Activated CD4-positive, CD25-positive, alpha-beta regulatory T cell treated with anti-CD3 and anti-CD28 coated beads, Interleukin-2, amount 50 U/mL, for 72 hours (primary cell): Measurements from ENCODE around the gene FRAS1.
"Not testable (repeated sequence)": the region's sequence is repeated elsewhere in the genome, so short reads cannot be mapped to it uniquely, and the experiment has no call there.

Experiments used
- DNase-seq: peaks from one replicate; pipeline ENCODE4 v3.0.0; 2021

FRAS1 gene

DNA sequence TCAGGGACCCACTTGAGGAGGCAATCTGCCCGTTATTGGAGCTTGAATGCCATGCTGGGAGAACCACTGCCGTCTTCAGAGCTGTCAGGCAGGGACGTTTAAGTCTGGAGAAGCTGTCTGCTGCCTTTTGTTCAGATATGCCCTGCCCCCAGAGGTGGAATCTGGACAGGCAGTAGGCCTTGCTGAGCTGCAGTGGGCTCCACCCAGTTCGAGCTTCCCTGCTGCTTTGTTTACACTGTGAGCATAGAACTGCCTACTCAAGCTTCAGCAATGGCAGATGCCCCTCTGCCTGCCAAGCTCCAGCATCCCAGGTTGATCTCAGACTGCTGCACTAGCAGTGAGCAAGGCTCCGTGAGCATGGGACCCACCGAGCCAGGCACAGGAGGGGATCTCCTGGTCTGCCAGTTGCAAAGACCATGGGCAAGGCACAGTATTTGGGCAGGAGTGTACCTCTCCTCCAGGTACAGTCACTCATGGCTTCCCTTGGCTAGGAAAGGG lies 68.8 kb downstream of the FRAS1 start:
- DNase-seq = not testable (repeated sequence)

DNA sequence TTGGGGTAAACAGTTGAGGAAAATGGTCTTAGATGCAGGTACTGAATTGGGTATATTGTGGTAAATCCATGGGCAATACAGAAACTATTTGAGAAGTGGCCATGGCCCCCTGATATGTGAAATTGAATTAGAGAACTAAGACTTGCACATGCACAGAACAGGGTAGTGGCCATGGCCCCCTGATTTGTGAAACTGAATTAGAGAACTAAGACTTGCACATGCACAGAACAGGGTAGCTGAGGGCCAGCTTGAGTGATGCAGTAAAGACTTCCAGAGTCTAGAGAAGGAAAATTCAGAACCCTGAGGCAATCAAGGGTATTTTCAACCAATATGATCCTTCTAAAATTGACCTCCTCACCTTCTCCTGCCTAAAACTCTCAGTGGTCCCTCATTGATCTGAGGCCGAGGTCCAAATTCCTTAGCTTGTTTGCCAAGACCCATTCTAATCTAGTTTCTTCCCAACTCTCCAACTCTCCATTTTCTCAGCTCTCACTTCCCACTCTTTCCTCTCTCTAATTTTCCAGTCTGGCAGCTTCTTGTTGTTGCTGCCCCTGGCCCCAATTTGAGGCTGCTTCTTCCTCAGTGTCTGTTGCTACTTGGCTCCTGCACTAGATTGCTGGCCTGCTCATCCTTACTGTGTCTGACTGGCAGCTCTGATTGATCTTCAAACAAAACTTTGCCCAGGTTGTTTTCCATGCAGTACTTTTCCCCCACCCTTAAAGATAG lies 72.4 kb downstream of the FRAS1 start:
- DNase-seq = no peak

GRCh38 chr4:78131403-78131802 lies 74.3 kb downstream of the FRAS1 start:
- no peak for DNase-seq

GRCh38 chr4:78136109-78137081 lies 79.3 kb downstream of the FRAS1 start:
- no peak for DNase-seq

- no peak for DNase-seq
These were observed 80.4 kb downstream of the FRAS1 start for GRCh38 chr4:78137532-78137931.

- DNase-seq = no peak
These were observed 81.1 kb downstream of the FRAS1 start for GRCh38 chr4:78138252-78138651.

- no peak for DNase-seq
These were observed 86.5 kb downstream of the FRAS1 start for GRCh38 chr4:78143634-78144033.

DNA sequence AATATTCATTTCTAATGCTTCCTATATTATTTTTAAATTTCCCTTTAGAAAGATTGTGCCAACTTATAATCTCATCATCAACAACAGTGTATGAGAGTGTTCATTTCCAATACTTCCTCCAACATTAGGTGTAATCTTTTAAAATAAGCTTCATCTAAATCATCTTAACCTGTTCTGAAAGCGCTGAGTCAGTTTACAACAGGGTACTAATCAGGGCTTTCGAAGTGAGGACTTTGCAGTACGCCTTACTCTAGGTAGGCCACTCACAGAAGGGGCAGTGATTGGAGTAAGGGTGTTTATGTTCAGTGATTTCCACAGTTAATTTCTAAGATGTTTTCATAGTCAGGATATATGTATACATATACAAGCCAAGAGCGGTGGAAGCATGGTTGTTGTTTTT lies 87.9 kb downstream of the FRAS1 start:
- no peak for DNase-seq

GRCh38 chr4:78145622-78146021 lies 88.5 kb downstream of the FRAS1 start:
- no peak for DNase-seq

DNA sequence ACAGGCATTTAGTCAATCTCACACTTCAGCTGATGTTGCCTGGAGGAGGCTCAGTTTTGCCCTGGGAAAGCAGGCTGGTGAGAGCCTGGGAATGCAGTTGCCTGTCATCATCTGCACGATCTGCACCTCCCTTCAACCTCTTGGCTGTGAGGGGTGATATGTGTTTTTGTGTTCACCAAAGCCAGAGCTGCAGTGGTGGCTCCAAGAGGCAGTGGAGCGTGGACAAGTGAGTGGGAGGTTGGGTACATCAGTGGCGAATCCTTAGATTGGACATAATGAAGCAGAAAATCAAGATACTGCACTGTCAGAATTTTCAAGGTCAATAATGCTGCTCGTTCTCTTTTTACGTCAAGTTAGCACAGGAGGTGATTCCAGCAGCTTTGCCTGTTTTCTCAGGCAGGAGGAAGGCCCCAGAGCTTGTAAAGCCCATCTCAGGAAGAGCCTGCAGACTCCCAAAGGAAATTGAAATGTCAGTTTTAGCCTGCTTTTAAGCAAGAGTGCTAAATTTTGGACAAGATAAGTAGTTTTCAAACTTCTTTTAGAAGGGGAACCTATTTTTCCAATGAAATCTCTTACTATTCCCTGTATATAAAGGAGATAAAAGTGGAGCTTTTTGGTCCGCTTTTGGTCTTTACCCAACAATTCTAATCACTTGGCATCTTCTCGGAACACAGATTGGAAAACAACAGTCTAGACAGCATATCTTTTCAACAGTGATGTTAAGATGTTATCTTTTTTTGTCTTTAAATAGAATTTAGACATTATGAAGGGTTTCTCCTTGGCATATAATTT lies 92.8 kb downstream of the FRAS1 start:
- DNase-seq = no peak

GRCh38 chr4:78150543-78150864 lies 93.4 kb downstream of the FRAS1 start:
- DNase-seq = no peak

GRCh38 chr4:78152795-78153194 lies 95.7 kb downstream of the FRAS1 start:
- DNase-seq = no peak

- no peak for DNase-seq
These were observed 98.0 kb downstream of the FRAS1 start for GRCh38 chr4:78154972-78155590.

GRCh38 chr4:78155616-78156105 lies 98.5 kb downstream of the FRAS1 start:
- no peak for DNase-seq

- DNase-seq = no peak
These were observed 99.4 kb downstream of the FRAS1 start for GRCh38 chr4:78156520-78156919.

- no peak for DNase-seq
These were observed 105.2 kb downstream of the FRAS1 start for GRCh38 chr4:78162342-78162741.

DNA sequence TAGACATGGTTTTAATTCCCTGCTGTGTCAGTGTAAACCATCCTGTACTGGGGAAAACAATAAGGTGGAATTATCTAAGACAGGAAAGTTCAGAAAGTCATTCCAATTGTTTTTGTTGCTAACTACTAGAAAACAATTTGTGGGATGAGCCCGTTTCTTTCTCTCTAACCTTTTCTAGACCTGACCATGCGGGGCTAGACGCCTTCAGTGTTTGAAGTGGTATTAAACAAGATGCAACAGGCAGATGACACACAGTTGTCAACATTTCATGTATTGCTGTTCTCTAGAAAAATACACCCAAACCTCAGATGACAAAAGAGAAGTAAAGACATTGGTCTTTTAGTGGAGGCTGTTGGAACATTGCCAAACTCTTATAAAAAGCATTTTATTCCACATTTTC lies 105.7 kb downstream of the FRAS1 start:
- no peak for DNase-seq

DNA sequence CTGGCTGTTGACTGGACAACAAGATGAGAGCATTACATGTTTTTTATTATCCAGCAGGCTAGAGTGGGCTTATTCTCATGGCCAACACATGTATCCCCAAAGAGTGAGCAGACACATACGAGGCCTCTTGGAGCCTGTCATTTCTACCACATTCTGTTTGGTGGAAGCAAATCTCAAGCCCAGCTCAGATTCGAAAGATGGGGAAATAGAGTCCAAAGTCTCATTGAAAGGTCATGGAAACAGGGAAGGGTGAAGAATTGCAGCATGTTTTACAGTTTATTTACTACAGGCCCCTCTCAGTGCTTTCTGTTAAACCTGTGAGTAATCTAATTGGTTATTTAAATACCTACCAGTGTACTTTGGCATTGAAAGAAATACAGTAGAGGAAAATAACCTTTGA lies 108.6 kb downstream of the FRAS1 start:
- no peak for DNase-seq

DNA sequence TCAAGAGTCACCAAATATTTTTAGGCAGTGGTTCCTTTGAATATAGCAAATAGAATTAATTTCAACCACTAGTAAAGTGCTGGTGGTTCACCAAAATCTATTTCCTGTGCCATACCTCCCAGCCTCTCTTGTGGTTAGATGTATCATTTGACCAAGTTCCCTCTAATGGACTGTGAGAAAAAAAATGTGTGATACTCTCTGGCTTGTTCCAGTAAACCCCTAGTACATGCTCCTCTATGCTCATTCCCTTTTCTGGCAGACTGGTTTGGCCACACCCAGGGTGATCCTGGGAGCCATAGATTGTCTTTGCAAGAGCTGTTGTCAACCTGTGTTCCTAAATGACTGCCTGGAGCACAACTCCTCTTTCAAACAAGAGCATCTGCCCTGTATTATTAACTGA lies 109.5 kb downstream of the FRAS1 start:
- no peak for DNase-seq

DNA sequence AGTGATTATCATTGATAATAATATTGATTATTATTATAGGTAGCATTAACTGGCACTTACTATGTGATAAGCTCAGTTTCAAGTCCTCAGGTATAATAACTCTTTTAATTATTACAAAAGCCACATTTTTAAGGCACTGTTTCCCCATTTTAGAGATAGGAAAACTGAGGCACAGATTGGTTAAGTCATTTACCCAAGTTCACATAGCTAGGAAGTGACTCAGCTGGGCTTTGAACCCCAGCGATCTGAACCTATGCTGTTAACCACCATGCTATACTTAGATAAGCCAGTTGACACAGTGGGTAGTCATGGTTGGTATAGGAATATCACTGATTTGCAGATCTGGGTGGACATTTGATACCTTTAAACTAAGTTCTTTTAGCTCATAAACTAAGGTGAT lies 110.4 kb downstream of the FRAS1 start:
- no peak for DNase-seq

DNA sequence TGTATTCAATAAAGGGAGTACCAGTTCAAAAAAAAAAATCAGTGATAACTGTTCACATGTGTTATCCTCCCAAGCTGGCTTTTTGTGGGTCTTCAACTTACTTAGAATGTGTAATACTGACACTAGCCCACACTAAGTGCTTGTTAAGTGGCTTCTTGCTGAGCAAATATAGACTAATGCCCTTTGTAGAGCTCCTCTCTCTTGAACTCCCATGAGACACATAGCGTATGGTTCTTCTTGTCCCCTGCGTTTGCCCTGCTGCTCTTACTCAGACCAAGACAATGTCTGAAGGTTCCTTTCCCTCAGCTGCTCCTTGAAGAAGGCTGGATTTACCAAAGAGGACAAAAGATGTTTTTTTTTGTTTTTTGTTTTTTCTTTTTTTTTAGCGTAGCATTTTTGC lies 110.9 kb downstream of the FRAS1 start:
- DNase-seq = no peak

DNA sequence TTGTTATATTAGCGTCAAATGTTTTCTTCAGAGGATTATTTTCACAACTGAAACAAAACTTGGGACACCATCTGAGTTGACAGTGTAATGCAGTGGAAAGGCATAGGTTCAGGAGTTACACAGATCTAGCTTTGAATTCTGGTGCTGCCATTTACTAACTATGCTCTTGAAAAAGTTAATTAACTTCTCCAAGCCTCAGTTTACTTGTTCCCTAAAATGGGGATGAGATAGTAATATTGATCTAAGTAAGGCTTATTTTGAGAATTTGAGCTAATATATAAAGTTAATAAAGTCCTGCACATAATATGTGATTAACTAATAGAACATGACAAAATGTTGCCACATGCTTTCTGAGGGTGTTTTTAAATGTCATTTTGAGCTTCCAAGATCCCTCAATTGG lies 112.6 kb downstream of the FRAS1 start:
- no peak for DNase-seq

GRCh38 chr4:78171482-78171881 lies 114.4 kb downstream of the FRAS1 start:
- DNase-seq = no peak
